SU-DHL-6 (cell line): ENCODE measurements around the gene RELL1.

Experiments
- EZH2phosphoT487 ChIP-seq: fragments of 200-600 bp; sonication (generic), shearing (Covaris generic); conservative IDR thresholded peaks from 2 replicates; pipeline ENCODE4 v1.6.1; 2018; ENCODE audit warnings: mild to moderate bottlenecking, antibody characterized with exemption, low read length, moderate library complexity, mixed read lengths
- TF ChIP-seq, protein P1 (sequence below): fragments of 200-600 bp; sonication (generic); IDR thresholded peaks from one replicate; pipeline ENCODE4 v1.5.1; 2017; ENCODE audit warnings: antibody characterized with exemption, mild to moderate bottlenecking, low read length, moderate library complexity; ENCODE audit not compliant: insufficient read depth, poor library complexity, severe bottlenecking

DNA sequence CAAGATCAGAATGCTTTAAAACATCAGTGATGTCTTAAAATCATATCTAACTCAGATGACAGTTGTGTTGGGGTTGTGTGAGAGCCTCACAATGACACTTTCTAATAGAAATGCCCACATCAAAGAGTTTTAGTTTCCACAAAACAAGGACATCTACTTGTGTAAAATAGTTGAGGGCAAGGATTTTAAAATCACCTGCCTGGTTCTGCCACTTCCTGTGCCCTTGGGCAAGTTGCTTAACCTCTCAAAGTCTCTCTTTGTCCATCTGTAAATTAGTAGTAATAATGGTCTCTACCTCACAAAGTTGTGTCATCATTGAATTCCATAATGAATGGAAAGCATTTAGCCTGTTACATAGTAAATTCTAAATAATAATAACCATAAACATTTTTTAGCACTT, 41.9 kb upstream of the RELL1 start:
- TF ChIP-seq, protein P1, sequence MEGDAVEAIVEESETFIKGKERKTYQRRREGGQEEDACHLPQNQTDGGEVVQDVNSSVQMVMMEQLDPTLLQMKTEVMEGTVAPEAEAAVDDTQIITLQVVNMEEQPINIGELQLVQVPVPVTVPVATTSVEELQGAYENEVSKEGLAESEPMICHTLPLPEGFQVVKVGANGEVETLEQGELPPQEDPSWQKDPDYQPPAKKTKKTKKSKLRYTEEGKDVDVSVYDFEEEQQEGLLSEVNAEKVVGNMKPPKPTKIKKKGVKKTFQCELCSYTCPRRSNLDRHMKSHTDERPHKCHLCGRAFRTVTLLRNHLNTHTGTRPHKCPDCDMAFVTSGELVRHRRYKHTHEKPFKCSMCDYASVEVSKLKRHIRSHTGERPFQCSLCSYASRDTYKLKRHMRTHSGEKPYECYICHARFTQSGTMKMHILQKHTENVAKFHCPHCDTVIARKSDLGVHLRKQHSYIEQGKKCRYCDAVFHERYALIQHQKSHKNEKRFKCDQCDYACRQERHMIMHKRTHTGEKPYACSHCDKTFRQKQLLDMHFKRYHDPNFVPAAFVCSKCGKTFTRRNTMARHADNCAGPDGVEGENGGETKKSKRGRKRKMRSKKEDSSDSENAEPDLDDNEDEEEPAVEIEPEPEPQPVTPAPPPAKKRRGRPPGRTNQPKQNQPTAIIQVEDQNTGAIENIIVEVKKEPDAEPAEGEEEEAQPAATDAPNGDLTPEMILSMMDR, result no peak
- no peak for TF ChIP-seq EZH2phosphoT487
